GM19239 (cell line): ENCODE measurements around the gene CCNL2.
A peak's percentile ranks its signal among the peaks of the same experiment; 100 is the strongest.
"Not testable (repeated sequence)": the region's sequence is repeated elsewhere in the genome, so short reads cannot be mapped to it uniquely, and the experiment has no call there.

ENCODE experiments used
- DNase-seq: peaks from one replicate; pipeline ENCODE4 v3.0.0; 2011; ENCODE audit warnings: low spot score; ENCODE audit not compliant: insufficient read length
- FAIRE-seq: peaks from 2 replicates; lab custom pipeline; 2011; peaks lifted over from hg19 to GRCh38; lab: Jason Lieb, UNC

Gene CCNL2

DNA sequence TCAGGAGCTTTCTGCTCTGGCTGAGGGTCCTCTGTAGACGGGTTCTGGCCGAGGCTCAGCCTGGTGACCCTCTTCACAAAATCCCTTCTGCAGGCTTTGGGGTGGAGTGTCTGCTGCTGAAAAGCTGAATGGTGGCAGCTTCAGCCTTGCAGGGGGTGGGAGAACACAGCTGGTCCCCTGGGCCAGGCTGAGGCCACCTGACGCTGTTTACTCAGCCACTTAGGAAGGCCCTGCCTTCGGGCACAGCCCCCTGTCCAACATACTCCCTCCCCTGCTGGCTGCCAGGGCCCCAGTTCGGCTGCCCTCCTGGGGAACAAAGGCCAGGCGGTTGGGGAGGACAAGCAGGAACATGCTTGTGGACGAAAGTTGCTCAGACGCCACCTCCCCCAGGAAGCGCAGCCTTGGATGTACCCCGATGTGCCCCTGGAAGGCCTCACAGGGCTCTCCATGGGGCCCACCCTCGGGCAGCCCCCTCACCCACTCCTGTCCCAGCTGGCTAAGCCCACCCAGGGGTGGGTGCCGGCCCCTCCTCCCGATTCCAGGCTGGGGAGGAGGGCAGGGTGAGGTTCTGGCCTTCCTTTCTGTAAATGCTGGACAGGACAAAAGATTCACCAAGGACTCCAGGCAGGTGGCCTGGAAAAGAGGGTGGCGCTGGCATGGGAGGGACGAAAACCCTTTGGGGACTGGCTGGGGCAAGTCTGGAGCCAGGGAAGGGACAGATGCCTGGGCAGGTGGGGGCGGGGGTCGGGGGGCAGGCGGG, 22.2 kb upstream of the CCNL2 start, which contains the start of gene ANKRD65:
ANKRD65 (minus strand) TSS at position 130 of the 760 bp plus-strand sequence. CDS start 271 bp downstream, outside the sequence.
- DNase-seq, result no peak
- FAIRE-seq, result no peak

DNA sequence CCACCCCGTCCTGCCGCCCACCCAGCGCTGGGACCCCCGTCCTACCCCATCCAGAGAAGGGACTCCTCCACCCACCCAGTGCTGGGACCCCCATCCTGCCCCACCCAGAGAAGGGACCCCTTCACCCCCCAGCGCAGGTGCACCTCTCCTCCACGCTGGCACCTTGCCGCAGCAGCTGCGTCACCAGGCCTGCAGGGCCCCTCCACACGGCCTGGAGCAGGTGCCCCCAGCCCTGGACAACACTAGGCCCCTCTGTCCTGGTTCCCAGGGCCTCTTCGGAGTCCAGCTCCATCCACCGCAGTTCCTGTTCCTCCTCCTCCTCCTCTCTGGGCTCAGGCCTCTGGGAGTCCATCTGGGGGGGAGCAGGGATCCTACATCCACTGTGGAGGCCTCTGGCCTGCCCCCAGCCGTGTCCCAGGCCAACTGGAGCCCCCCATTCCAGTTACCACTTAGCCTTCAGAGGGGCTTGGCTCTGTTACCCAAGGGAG, 21.6 kb upstream of the CCNL2 start:
- FAIRE-seq (no peak), DNase-seq (no peak)

DNA sequence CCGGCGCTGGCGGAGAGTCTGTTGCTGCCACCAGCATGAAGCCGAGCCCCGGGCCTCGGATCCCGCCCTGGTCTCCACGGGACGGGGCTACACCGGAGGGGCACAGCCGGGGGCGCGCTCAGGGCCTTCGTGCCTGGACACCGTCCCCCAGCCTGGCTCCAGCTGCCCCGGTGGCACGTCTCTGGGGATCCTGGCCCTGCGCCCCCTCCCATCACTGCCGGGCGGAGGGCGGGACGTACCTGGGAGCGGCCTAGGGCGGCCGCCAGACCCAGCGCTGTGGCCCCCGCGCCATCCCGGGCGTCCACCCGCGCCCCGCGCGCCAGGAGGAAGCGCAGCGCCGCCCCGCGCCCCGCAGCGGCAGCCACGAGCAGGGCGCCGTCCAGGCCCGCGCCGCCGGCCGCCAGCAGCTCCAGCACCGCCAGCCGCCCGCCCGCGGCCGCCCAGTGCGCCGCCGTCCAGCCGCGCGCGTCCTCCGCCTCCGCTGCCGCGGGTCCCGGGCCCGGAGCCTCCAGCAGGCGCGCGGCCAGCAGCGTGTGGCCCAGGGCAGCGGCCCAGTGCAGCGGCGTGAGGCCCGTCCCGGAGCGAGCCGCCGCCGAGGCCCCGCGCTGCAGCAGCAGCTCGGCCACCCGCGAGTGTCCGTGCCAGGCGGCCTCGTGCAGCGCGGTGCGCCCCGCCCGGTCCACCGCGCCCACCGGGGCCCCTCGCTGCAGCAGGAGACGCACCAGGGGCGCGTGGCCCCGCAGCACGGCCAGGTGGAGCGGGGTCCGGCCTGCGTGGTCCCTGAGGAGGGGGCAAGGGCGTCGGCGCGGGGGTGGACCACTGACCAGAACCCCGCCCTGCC, 20.9 kb upstream of the CCNL2 start:
- no peak for FAIRE-seq
- peak; percentile 21 for DNase-seq

DNA sequence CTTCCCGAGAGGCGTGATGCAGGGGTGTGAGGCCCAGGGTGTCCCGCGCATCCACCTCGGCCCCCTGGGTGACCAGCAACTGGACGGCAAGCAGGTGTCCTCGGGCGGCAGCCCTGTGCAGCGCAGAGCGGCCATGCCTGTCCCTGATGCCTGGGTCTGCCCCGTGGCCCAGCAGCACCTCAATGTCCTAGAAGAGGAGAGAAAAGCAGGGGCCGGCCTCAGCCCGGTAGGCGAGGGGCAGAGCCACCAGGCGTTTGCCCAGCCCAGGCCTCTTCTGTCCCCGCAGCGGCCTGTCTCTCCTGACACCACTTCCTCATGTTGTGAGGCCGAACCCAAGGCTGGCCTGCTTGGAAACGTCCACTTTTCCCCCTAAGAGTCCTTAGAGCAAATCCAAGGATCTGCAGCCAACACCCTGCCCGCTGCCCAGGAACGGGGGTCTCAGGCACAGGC, 20.3 kb upstream of the CCNL2 start:
- DNase-seq (peak; percentile 26), FAIRE-seq (no peak)

DNA sequence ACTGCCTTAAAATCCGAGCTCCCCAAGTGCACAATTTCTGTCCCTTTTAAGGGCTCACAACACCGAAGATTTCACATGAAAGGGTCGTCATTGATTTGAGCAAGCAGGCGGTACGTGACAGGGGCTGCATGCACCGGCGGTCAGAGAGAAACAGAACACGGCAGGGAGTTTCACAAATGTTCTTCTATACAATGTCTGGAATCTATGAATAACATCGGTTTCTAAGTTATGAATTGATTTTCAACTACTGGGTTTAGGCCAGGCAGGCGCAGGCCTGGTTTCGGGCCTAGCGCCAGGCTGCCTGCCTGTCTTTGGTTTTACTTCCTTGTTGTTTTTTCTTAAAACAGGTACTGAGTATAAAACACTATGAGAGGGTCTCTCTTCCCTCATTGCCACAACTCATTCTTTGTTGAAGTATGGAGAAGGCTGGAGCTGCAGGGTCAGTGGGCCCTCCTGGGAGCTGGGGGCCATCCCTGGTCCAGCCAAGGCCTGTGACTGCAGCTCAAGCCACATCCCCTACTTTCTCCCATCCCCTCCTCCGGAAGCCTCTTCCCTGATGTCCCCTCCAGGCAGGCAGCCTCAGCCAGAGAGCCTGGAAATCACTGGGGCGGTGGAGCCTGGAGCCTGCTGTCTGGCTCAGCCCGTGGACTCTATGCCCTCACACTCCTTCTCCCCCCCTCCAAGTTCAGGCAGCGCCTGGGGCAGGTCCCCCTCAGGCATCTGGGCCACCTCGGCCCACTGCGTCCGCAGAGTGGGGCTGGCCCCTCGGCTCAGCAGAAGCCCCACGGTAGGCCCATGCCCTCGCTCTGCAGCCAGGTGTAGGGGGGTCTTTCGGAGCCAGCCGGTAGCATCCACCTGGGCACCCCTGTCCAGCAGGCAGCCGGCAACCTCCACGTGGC, 19.6 kb upstream of the CCNL2 start:
- peak; percentile 58 for DNase-seq
- FAIRE-seq, result peak; percentile 75

DNA sequence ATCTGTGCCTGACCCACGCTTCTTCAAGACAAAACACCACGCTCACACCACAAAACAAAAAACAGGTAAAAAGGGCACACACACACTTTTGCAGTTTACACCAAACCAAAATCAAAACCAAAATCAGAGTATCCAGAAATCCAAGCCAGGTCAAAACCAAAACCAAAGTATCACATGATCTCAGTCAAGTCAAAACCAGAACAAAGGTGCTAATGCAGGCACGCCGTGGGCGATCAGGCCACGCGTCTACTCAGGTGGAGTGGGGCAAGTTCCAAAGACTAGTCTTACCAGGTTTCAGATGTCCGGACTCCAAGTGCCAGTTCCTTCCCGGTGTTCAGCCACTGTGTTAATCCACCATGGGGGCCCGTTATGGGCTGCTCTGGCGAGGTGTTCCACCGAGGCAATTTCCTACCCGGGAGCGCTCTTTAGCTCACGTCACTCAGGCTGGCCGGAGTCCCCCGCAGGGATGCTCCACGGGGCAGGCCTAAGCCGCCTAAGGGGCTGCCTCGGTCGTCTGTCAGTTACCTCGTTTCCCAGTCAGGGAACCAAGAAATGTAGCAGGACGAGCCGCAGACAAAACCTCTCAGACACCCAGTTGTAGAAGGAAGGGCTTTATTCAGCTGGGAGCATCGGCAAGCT, 18.8 kb upstream of the CCNL2 start:
- FAIRE-seq (peak; percentile 44), DNase-seq (peak; percentile 26)

DNA sequence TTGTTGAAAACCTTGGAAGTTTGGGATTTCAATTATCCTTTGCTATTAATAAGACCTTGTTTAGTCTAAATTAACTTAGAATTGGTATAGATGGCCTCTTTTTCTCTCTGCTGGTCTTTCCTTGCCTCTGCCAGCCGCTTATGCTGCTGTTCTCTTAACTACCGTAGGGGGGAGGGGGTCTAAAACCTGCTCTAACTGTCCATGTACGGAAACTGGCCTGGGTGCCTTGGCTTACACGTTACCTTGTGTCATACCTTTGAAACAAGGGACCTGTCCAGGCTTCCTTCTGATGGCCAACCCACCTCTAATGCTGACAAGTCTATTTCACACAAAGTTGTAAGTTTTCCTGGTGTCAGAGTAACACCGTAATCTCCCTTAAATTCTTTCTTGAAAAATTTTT, 18.3 kb upstream of the CCNL2 start:
- not testable (repeated sequence) for FAIRE-seq, DNase-seq

DNA sequence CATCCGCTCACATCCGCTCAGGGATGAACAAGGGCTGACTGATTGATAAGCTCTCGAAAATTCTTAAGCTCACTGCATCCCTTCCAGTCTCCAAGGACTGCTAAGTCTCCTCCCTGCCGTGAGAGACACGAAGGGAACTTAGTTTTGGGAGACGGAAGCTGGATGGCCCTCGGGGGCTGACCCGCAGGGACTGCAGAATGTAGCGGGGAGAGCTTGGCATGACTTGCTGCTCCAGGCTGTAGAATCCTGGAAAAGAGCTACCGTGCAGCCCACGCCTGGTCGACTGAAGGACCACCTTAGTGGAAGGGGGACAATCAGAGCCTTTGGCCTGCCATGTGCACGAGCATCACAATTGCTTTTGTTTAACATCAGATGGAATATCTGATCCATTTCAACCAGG, 16.6 kb upstream of the CCNL2 start:
- FAIRE-seq, result no peak
- DNase-seq, result no peak

DNA sequence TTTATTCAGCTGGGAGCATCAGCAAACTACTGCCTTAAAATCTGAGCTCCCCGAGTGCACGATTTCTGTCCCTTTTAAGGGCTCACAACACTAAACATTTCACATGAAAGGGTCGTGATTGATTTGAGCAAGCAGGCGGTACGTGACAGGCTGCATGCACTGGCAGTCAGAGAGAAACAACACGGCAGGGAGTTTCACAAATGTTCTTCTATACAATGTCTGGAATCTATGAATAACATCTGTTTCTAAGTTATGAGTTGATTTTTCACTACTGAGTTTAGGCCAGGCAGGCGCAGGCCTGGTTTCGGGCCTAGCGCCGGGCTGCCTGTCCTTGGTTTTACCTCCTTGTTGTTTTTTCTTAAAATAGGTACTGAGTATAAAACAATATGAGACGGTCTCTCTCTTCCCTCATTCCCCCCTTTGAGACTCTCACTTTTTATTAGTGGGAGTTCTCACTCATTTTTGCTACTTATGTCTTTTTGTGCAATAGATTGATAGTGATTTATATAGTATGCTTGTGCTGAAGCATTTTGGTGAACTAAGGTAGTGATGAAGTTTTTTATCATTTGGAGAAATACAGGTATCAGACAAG, 13.3 kb upstream of the CCNL2 start:
- DNase-seq, FAIRE-seq: not testable (repeated sequence)

DNA sequence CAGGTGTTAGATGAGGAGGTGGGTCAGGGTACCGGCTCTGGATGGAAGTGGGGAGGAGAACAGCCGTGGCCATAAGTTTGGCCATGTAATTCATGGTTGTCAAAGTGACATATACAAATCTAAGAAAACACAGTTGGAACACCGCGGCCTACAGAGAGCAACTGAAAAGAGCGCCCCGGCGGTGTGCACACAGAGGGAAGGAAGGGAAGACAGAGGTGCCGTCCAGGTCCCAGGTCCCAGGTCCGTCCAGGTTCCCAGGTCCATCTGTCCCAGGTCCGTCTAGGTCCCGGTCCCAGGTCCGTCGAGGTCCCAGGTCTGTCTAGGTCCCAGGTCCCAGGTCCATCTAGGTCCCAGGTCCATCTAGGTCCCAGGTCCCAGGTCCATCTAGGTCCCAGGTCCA, 12.5 kb upstream of the CCNL2 start:
- FAIRE-seq (no peak), DNase-seq (no peak)

DNA sequence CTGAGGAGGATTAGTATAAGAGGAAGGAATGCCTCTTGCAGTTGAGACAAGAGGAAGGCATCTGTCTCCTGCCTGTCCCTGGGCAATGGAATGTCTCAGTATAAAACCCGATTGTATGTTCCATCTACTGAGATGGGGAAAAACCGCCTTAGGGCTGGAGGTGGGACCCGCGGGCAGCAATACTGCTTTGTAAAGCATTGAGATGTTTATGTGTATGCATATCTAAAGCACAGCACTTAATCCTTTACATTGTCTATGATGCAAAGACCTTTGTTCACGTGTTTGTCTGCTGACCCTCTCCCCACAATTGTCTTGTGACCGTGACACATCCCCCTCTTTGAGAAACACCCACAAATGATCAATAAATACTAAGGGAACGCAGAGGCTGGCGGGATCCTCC, 11.1 kb upstream of the CCNL2 start:
- not testable (repeated sequence) for FAIRE-seq, DNase-seq

DNA sequence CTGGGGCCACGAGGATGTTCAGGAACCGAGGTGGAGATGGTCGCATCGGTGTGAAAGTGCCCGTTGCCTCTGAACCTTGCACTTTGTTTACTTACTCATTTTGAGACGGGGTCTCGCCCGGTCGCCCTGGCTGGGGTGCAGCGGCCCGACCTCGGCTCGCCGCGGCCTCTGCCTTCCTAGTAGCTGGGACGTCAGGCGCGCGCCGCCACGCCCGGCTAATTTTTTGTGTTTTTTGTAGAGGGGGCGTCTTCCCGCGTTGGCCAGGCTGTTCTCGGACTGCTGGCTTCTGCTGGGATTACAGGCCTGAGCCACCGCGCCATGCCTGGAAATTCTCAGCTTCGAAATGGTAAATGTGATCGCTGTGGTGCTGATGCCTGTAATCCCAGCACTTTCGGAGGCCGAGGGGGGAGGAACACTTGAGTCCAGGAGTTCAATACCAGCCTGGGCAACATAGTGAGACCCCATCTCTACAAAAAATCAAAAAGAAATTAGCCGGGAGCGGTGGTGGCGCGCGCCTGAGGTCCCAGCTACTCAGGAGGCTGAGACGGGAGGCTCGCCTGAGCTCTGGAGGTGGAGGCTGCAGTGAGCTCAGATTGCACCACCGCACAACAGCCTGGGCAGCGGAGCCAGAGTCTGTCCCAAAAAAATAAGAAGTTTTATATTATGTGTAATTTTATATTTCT, 8.6 kb upstream of the CCNL2 start:
- FAIRE-seq (peak; percentile 42), DNase-seq (no peak)

DNA sequence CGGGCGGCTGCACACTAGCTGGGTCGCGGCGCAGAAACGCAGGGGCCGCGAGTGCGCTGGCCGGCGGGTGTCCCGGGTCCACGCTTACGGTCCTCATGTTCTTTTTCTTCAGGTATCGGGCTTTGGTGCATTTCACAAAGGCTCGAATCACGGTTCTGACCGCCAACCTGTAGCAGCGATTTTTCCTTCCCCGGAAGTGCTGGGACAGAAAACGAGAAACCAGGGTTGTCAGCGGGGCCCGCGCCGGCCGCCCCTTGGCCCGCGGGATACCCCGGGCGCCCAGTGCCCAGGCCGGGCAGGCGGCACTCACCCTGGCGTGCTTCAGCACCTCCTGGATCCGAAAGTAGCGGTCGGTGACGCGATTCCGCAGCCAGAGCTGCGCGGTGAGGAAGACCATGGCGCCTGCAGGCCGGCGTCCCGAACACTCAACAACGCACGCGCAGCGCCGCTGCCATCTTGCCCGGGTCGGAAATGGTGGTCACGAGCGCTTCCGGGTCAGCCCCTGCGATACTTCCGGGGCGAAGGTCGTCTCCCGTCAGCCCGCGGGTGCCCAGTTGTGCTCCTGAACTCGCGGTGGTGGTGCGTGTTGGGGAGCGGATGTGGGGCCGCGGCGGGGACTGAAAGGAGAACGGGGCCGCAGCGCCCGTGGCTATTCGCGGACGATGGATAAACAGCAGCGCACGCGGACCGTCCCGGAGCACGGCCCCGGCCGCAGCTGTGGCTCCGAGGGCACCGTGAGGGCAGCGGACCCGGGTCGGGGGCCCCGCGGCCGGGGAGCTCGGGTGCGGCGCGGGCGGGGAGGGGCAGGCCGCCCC, 7.9 kb upstream of the CCNL2 start, which contains the start of gene MRPL20:
MRPL20 (minus strand) TSS at position 473 of the 815 bp plus-strand sequence; CDS start at position 397, 76 bp downstream.
- FAIRE-seq, result peak; percentile 94
- DNase-seq, result peak; percentile 98

DNA sequence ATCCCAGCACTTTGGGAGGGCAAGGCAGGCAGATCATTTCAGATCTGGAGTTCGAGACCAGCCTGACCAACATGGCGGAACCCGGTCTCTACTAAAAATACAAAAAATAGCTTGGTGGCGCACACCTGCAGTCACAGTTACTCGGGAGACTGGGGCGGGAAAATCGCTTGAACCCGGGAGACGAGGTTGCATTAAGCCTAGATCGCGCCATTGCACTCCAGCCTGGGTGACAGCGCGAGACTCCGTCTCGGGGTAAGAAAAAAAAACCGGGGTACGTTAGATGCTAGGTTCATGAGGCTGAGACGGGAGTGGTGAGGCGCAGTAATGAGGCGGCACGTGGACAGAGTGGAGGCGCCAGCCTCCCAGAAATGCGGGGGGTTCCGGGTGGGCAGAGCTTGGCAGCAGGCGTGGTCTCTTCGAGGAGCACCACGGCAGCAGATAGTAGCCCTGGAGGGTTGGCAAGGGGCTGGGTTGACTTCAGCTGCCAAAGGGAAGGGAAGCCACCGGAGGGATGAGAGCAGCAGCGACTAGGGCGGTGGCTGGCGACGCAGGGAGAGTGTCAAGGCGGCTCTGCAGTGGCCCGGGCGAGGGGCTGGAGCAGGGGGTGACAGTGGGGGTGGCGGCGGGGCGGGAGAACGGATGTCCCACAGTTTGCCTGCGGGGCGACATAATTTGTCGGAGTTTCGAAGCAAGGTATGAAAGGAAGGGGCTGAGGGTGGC, 7.1 kb upstream of the CCNL2 start:
- no peak for DNase-seq
- peak; percentile 47 for FAIRE-seq

DNA sequence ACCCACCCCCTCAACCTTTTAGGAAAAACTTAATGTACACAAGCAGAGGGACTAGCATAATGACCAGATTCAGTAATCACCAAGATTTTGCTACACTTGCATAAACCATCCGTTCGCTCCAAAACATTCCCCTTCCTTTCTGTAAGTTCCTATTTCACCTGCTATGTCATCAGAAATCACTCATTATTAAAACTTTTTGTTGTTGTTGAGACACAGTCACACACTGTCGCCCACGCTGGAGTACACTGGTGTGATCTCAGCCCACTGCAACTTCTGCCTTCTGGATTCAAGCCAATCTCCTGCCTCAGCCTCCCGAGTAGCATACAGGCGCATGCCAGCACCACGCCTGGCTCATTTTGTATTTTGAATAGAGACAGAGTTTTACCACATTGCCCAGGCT, 4.5 kb upstream of the CCNL2 start:
- no peak for FAIRE-seq
- no peak for DNase-seq

DNA sequence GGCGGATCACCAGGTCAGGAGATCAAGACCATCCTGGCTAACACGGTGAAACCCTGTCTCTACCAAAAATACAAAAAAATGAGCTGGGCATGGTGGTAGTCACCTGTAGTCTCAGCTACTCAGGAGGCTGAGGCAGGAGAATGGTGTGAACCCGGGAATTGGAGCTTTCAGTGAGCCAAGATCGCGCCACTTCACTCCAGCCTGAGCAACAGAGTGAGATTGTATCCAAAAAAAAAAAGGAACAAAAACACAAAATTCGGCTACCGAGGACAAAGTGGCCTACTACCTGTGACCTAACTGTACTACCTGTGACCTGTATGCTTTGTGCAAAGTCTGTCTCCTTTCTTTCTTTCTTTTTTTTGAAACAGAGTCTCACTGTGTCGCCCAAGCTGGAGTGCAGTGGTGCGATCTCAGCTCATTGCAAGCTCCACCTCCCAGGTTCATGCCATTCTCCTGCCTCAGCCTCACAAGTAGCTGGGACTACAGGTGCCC, 3.8 kb upstream of the CCNL2 start:
- DNase-seq, FAIRE-seq: not testable (repeated sequence)
